Heart left ventricle (tissue), 13 donors: ENCODE data around the gene DPP9.
A peak's percentile ranks its signal among the peaks of the same experiment; 100 is the strongest.

Source experiments
- CTCF ChIP-seq, 12 donors: fragments of 200-600 bp; sonication (generic) in 4 of 12; IDR thresholded peaks; one replicate each; pipeline versions ENCODE4 v1.5.0 to v1.8.0; 2018 to 2022; ENCODE audit warnings: antibody characterized with exemption in 12 of 12, mild to moderate bottlenecking in 5 of 12
- POLR2A ChIP-seq, 2 donors: fragments of 450-650 bp; IDR thresholded peaks; one replicate each; pipeline ENCODE4 v1.6.1; 2017; ENCODE audit warnings: antibody characterized with exemption in 2 of 2, mild to moderate bottlenecking in 2 of 2, moderate library complexity in 2 of 2
- donor health status: ischemic (EF 13 %, LVEDD 7.1; RV severe dilation, severe dysfunction).
- donor health status: DM: no; HTN: yes; CAD: no.
- donor health status: DM: no; HTN: no; CAD: no.
- donor health status: ischemic (EF 25% LVEDD 6.9; RV normal size, moderate dysfunction).
- donor health status: ischemic (EF 25% LVEDD 5.7; RV mildly dilated, moderate dysfunction).
- donor health status: ischemic (EF 35%, LVEDD 5.7; RV mildly dilated, moderate dysfunction).
- donor health status: nonischemic (EF 11% LVEDD 7.7; RV severe dilation, severe dysfunction).
- donor health status: DM: yes; HTN: yes; CAD: no.
- donor health status: PGD.
- donor health status: ischemic (EF 29% LVEDD 5.4; RV normal size, mild dysfunction).
- donor health status: nonischemic (EF 23%, LVEDD 6.1; RV moderate dilation, normal function).

GRCh38 chr19:4636151-4636717 lies 87.4 kb downstream of the DPP9 start:
- TF ChIP-seq CTCF (IDR thresholded peaks at IDR 0.05) (peak; percentile 88 to 99 (median 96)), POLR2A (IDR thresholded peaks at IDR 0.05) (no peak)
